ENCODE results near the gene TMEM97. TPM values are rescaled to one million over a fixed set of nuclear protein-coding genes. Genes with fewer than 3 reads are reported as not detected.

Gene TMEM97
- total RNA-seq, 2 experiments from 2014 or later, result 62.5 to 62.7 TPM

DNA sequence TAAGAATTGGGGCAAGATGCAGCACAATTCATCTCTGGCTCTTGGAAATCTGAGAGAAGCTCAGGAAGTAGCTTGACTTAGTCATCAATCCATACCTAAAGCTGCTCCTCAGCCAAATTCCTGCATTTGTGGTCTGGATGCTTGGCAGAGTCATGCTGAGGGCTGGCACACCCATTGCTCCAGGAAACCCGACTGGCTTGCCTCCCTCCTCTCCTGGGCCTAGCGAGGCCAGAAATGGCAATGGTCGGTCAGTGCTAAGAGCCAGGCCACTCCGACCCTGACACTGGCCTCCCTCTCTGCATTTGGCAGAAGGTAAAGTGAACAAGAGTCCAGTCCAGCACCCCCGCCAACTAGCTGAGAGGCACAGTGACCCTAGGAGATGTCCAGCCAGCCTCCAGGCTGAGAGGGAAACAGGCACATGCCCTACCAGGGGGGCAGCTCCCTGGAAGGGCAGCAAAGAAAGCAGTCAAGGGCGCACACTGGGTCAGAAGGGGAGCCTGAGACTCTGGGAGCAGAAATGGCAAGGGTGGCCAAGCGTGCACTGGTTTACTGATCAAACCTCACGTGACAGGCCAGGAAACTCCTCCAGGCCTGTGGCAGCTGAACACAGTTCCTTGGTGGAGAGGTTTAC, 28.4 kb downstream of the TMEM97 start:
- ChIA-PET CTCF (interaction anchor here (1.1 kb wide), 1 partner anchor 11 kb away, joined by 3 read pairs; the partner anchor contains the start of gene TNFAIP1), POLR2A (interaction anchor here (1.0 to 1.3 kb wide), 2 partner anchors 10 to 12 kb away, joined by 3 to 4 read pairs; partner anchors contain the start of genes IFT20 and TNFAIP1)

DNA sequence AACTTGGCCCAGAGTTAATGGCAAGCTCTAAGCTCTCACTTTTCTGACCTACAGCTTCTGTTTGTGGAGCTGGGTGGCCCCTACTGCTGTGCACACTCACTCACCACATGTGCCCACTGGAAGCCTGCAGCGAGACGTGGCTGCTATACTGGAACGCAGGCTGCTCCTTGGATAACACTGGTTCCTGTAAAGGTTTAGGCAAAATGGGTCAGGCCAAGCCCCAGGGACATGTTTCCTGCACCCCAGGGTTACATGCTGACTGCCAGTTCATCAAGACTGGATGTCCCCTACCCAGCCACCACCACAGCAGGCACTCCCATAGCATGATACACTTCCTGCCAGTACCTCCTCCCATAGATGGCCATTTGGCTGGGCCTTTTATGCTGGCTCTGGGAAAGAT, 30.0 kb downstream of the TMEM97 start:
- ChIA-PET CTCF (no interaction called here), POLR2A (no interaction called here)

- CTCF ChIA-PET, result no interaction called here
- POLR2A ChIA-PET, result interaction anchor here (0.6 kb wide), 1 partner anchor 29 kb away, joined by 6 read pairs; no protein-coding TSS in a partner anchor
These were observed 31.3 kb downstream of the TMEM97 start for GRCh38 chr17:28350271-28350670.

DNA sequence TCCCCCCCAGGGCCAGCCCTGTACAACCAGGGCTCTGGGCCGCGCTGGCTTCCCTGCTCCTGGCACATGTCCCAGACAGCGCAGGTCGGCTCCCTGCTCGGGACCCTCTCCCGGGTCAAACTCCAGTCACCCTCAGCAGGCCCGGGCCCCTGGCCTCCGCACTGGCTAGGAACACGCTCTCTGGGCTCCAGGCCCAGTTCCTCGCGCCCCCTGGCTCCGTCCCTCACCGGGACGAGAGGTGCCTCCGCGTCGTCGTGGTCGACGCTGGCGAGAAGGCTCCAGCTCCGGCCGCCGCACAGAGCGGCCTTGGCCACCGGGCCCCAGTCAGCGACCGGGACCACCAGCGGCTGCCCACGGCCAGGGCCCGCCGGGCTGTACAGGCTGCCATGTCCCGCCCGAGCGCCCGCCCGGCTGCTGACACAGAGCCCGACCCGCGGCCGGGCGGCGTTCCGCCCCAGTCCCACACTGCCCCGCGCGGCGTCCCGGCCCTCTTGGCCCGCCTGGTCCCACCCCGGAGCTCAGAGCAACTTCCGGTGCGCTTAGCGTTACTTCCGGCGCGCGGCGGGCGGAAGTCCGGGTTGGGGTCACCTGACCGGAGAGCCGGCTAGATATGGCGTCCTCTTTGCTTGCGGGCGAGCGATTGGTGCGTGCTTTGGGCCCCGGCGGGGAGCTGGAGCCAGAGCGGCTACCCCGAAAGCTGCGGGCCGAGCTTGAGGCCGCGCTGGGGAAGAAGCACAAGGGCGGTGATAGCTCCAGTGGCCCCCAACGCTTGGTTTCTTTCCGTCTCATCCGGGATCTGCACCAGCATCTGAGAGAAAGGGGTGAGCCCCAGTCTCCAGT, 38.3 kb downstream of the TMEM97 start, which contains the start of gene POLDIP2:
TSS of gene POLDIP2 (minus strand) at position 467 of the 840 bp plus-strand sequence. CDS start at position 388, 79 bp downstream.
- POLR2A ChIA-PET, result interaction anchor here (0.6 to 3.9 kb wide), 11 partner anchors 10 to 362 kb away, joined by 3 to 34 read pairs (median 4); partner anchors contain the start of genes IFT20, RPL23A, SARM1 and TNFAIP1
- CTCF ChIA-PET, result interaction anchor here (0.6 to 1.7 kb wide), 5 partner anchors 12 to 165 kb away, joined by 3 to 5 read pairs (median 3); no protein-coding TSS in a partner anchor

DNA sequence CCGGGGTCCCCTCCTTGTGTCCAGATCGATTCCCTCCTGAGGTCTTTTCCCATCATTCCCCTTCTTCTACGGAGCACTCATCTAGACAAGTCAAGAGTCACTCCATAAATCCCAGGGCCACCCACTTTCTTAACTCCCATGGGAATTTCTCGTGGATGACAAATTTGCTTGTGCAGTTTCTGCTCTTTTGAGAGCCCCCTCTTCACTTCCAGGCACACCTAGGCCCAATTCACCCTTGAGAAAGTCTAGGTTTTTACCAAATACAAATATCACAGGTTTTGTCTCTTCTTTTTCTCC, 38.8 kb downstream of the TMEM97 start:
- POLR2A ChIA-PET, result interaction anchor here (0.5 to 3.9 kb wide), 10 partner anchors 10 to 362 kb away, joined by 3 to 34 read pairs (median 4); partner anchors contain the start of genes IFT20, RPL23A, SARM1 and TNFAIP1

DNA sequence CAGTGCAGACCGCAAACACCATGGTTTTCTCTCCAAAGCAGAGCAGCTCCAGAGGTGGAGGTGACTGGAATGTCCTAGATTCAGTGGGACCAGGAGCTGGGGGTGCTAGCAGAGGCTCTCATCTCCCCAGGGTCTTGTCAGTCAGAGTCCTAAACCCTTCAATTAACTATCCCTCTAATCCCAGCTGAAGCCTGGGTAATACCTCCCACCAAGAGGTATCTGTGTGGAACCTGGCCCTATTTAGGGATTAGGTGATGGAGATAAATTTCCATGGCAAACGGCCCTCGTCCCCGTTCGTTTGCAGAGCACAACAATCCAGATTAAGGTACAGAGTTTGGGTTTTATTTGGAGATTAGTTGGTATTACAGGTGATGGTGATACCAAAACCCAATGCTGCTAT, 44.2 kb downstream of the TMEM97 start:
- POLR2A ChIA-PET, result no interaction called here
- CTCF ChIA-PET, result no interaction called here

More for the DNA sequence above, 38.8 kb downstream of the TMEM97 start:
- CTCF ChIA-PET, result interaction anchor here (0.6 to 1.6 kb wide), 3 partner anchors 12 to 166 kb away, joined by 3 to 4 read pairs (median 3); no protein-coding TSS in a partner anchor

DNA sequence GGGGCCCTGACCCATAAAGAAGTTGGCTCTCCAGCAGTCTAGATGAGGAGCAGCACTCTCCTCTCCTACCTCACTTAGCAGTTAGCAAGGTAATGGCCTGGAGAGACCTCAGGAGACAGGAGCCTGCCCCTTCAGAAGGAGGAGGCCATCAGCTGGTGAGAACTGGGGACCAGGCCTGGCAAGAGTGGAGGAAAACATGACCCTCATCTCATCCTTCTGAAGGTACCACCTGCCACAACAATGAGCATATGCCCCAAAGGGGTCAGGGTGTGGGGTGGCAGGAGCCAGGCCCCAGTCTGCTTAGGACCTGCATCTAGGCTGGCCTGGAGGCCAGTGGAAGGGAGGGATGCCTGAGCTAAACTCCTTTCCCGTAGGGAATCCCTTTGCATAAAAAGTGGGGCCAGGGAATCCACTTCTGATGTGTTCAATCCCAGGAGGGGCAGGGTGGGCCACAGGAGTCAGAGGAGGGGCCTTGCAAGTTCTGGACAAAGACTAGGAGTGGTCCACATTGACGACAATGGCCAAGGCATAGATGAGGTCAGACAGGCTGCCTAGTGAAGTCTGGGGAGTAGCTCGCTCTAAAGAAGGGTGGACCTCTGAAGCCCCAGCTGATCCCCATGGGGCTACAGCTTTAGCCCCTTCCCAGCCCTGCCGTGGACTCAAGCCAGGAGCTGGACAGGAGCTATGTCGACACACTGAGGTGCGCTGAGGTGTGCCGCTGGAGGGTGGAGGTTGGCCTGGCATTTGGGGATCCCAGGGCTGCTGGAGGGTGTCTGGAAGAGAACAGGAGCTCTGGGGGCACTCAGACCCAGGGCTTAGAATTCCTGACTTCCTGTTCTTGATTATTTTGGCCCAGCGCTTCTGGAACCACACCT, 45.0 kb downstream of the TMEM97 start:
- CTCF ChIA-PET, result no interaction called here
- POLR2A ChIA-PET, result no interaction called here

GRCh38 chr17:28364665-28365363, 45.8 kb downstream of the TMEM97 start, which contains the start of gene SEBOX:
Gene SEBOX (minus strand): TSS chr17:28365199. CDS start chr17:28365151, 48 bp downstream.
- ChIA-PET CTCF (no interaction called here), POLR2A (no interaction called here)

DNA sequence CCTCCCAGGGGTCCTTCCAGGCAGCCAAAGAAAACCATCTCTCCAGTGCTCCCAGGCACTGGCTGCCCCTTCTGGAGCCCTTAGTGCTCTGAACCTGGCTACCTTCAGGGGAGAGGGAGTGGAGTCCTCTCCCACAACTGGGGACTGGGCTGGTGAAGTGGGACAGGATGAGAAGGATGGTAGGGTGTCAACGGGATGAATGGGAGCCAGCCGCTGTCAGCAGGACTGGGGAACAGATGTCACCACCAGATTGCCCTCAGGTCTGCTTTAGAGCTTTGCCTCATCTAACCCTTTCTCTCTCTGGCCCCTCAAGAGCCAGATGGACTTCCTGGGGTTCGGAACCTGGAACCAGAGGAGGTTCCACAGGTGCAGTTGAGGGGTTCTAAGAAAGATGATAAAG, 46.5 kb downstream of the TMEM97 start:
- ChIA-PET POLR2A (no interaction called here), CTCF (no interaction called here)

DNA sequence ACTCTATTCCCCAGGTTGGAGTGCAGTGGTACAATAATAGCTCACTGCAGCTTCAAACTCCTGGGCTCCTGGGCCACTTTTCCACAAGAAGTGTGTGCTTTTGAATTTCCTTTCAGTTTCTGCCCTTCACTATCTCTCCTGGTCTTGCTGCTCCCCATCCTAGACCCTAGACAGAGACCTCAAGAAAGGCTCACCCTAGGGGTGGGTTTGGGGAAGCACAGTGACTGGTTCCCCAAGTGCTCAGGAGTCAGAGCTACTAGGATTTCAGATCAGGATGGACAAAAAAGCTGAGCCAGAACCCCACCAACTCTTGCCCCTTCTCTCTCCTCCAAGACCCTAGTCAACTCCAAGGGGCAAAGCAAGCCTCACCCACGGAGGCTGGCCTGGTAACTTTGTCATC, 47.6 kb downstream of the TMEM97 start:
- ChIA-PET POLR2A (no interaction called here), CTCF (interaction anchor here (1.4 kb wide), 1 partner anchor 12 kb away, joined by 4 read pairs; no protein-coding TSS in a partner anchor)

- POLR2A ChIA-PET, result interaction anchor here (0.5 to 1.6 kb wide), 4 partner anchors 10 to 711 kb away, joined by 4 to 5 read pairs (median 5); partner anchors contain the start of gene POLDIP2
These were observed 48.8 kb downstream of the TMEM97 start for GRCh38 chr17:28367641-28368305.

GRCh38 chr17:28368306-28368831, 49.4 kb downstream of the TMEM97 start:
- POLR2A ChIA-PET, result interaction anchor here (1.6 kb wide), 1 partner anchor 11 kb away, joined by 5 read pairs; the partner anchor contains the start of gene POLDIP2
- CTCF ChIA-PET, result interaction anchor here (1.0 kb wide), 1 partner anchor 11 kb away, joined by 5 read pairs; no protein-coding TSS in a partner anchor

More at GRCh38 chr17:28367641-28368305, 48.8 kb downstream of the TMEM97 start:
- CTCF ChIA-PET, result interaction anchor here (1.4 kb wide), 1 partner anchor 13 kb away, joined by 4 read pairs; no protein-coding TSS in a partner anchor

- POLR2A ChIA-PET, result interaction anchor here (1.6 kb wide), 1 partner anchor 12 kb away, joined by 5 read pairs; the partner anchor contains the start of gene POLDIP2
- CTCF ChIA-PET, result interaction anchor here (1.0 kb wide), 1 partner anchor 11 kb away, joined by 5 read pairs; no protein-coding TSS in a partner anchor
These were observed 50.1 kb downstream of the TMEM97 start for GRCh38 chr17:28368915-28369683.

DNA sequence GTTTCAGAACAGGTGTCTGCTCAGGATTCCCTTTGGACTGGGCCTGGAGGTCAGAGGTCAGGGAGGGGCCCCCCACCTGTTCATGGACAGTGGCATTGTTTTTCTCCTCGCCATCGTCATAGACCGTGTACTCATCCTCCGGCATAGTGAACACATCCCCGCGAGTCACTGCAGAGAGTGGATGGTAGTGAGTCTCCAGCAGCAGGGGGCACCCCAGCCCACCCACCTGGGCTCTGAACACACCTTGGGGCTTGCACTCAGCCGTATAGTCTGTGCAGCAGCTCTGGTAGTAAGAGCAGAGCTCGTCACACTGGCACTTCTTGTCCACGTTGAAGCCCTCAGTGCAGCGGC, 50.7 kb downstream of the TMEM97 start:
- POLR2A ChIA-PET, result interaction anchor here (1.4 to 1.6 kb wide), 2 partner anchors 12 kb away, joined by 5 read pairs; partner anchors contain the start of gene POLDIP2

DNA sequence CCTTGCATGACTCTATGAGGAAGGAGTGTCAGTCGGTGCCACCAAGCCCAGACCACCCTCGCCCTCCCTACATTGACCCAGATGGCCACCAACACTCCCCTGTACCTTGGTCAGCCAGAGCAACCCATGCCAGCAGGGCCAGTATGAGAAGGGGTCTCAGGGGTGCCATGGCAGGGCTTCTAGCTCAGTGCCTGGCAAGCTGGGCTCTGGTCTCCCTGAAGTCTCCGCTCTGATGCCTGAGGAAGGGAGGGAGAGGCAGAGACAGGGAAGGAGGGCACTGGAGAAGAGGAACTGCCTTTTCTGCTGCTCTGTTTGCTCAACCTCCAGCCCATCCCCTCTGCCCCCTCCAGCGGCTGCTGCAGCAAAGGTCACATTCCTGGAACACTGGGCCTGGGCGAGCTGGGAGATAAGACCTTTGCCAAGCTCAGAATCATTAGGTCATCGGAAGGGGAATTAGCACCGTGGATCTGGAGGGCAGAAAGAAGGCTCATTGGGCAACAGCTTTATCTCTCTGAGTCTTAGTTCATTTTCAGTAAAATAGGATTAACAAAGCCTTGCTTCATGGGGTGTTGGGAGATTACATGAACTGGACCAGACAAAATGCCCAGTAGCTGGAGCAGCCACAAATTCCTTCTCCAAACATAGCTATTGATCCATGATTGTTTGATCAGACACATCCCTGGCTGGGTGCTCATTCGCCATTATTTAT, 51.2 kb downstream of the TMEM97 start, which contains the start of gene VTN:
TSS of gene VTN (minus strand) at position 273 of the 709 bp plus-strand sequence. CDS start at position 169, 104 bp downstream.
- CTCF ChIA-PET, result no interaction called here
- POLR2A ChIA-PET, result interaction anchor here (1.4 kb wide), 1 partner anchor 13 kb away, joined by 5 read pairs; the partner anchor contains the start of gene POLDIP2

More for the DNA sequence above, 50.7 kb downstream of the TMEM97 start:
- CTCF ChIA-PET, result no interaction called here

DNA sequence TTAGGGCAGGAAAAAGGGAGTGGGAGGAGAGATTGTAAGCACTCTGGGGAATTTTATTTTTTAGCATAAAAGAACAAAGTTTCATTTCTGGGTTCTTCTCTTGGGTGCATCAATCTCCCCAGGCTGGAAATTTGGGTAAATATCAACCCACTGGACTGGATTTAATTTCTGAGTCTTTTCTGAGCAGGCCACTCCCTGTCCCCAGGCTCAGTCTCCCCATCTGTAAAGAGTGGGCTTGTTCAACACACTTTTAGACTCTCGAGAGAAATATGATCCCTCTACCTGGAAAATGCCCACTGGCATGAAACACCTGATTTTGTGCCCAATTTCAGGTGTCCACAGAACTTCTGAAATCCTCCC, 51.7 kb downstream of the TMEM97 start:
- CTCF ChIA-PET, result no interaction called here
- POLR2A ChIA-PET, result interaction anchor here (1.4 kb wide), 1 partner anchor 13 kb away, joined by 5 read pairs; the partner anchor contains the start of gene POLDIP2

Measured in activated CD8-positive, alpha-beta memory T cell treated with anti-CD3 and anti-CD28 coated beads for 36 hours (primary cell).